WTC11 (cell line): ENCODE measurements around the gene GFRA1. TPM values are rescaled to one million over a fixed set of nuclear protein-coding genes. Genes with fewer than 3 reads are reported as not detected.

Experiments
- ATAC-seq: fragments of 200-7000 bp; cut with Tn5 transposase; 2 replicates; pipeline ENCODE4 v1.10.0; 2021; ENCODE audit warnings: mild to moderate bottlenecking, moderate library complexity
- CTCF ChIA-PET: fragments of 300-600 bp; sonication (Branson Sonifier 250); formaldehyde crosslinking; loops from one replicate; lab custom pipeline; 2021; ENCODE audit warnings: antibody characterized with exemption; lab: Charles Lee
- POLR2A ChIA-PET: fragments of 350-600 bp; sonication (Branson Sonifier 250); formaldehyde crosslinking; loops from one replicate; lab custom pipeline; 2021; ENCODE audit warnings: antibody characterized with exemption; lab: Charles Lee
- DNase-seq: peaks from one replicate; pipeline ENCODE4 v3.0.0; 2021; ENCODE audit warnings: low spot score
- H3K27ac Mint-ChIP-seq: 2 replicates; pipeline ENCODE4 v1.8.0; 2021; ENCODE audit warnings: mixed read lengths
- H3K27me3 Mint-ChIP-seq: 2 replicates; pipeline ENCODE4 v1.8.0; 2021; ENCODE audit warnings: low read depth, mild to moderate bottlenecking, moderate library complexity, mixed read lengths
- H3K36me3 Mint-ChIP-seq: 2 replicates; pipeline ENCODE4 v1.8.0; 2021; ENCODE audit warnings: mixed read lengths
- H3K4me1 Mint-ChIP-seq: 2 replicates; pipeline ENCODE4 v1.8.0; 2022; ENCODE audit warnings: mixed read lengths
- H3K4me3 Mint-ChIP-seq: 2 replicates; pipeline ENCODE4 v1.8.0; 2021; ENCODE audit warnings: mild to moderate bottlenecking, moderate library complexity, mixed read lengths
- H3K9me3 Mint-ChIP-seq: 2 replicates; pipeline ENCODE4 v1.8.0; 2021; ENCODE audit warnings: mixed read lengths
- AFF4 ChIP-seq: sonication (generic); formaldehyde crosslinking; IDR thresholded peaks from 2 replicates; pipeline ENCODE4 v1.8.1; 2023; ENCODE audit warnings: mild to moderate bottlenecking, missing genetic modification reagents, borderline replicate concordance
- CREB1 ChIP-seq: sonication (generic); formaldehyde crosslinking; IDR thresholded peaks from 2 replicates; pipeline ENCODE4 v1.8.0; 2023; ENCODE audit warnings: mild to moderate bottlenecking, missing genetic modification reagents
- ERG ChIP-seq: fragments of 250-450 bp; sonication (Bioruptor Pico); IDR thresholded peaks from 2 replicates; pipeline ENCODE4 v1.8.0; 2021; ENCODE audit warnings: mild to moderate bottlenecking
- FOXJ3 ChIP-seq: sonication (generic); formaldehyde crosslinking; IDR thresholded peaks from 2 replicates; pipeline ENCODE4 v1.9.0; 2021; ENCODE audit warnings: missing genetic modification reagents, mild to moderate bottlenecking, borderline replicate concordance
- FOXK1 ChIP-seq: sonication (generic); formaldehyde crosslinking; IDR thresholded peaks from 2 replicates; pipeline ENCODE4 v1.8.0; 2022; ENCODE audit warnings: mild to moderate bottlenecking, moderate library complexity, missing genetic modification reagents
- GTF2I ChIP-seq: fragments of 250-450 bp; sonication (Bioruptor Pico); conservative IDR thresholded peaks from 2 replicates; pipeline ENCODE4 v1.4.0; 2021; ENCODE audit warnings: mild to moderate bottlenecking
- JUN ChIP-seq: sonication (generic); formaldehyde crosslinking; IDR thresholded peaks from 2 replicates; pipeline ENCODE4 v1.8.0; 2023; ENCODE audit warnings: mild to moderate bottlenecking, missing genetic modification reagents
- MXD4 ChIP-seq: fragments of 250-450 bp; sonication (Bioruptor Pico); IDR thresholded peaks from 2 replicates; pipeline ENCODE4 v1.8.0; 2021; ENCODE audit warnings: mild to moderate bottlenecking, moderate library complexity, borderline replicate concordance
- NFYB ChIP-seq: sonication (generic); formaldehyde crosslinking; conservative IDR thresholded peaks from 2 replicates; pipeline ENCODE4 v1.8.0; 2022; ENCODE audit warnings: low read depth, missing genetic modification reagents
- RELA ChIP-seq: sonication (generic); formaldehyde crosslinking; IDR thresholded peaks from 2 replicates; pipeline ENCODE4 v1.8.1; 2022; ENCODE audit warnings: missing genetic modification reagents, mild to moderate bottlenecking, borderline replicate concordance
- RORB ChIP-seq: fragments of 250-450 bp; sonication (Bioruptor Pico); IDR thresholded peaks from 2 replicates; pipeline ENCODE4 v1.9.0; 2021; ENCODE audit warnings: mild to moderate bottlenecking
- SMAD4 ChIP-seq: sonication (generic); formaldehyde crosslinking; IDR thresholded peaks from 2 replicates; pipeline ENCODE4 v1.8.0; 2022; ENCODE audit warnings: mild to moderate bottlenecking, missing genetic modification reagents
- TCF7 ChIP-seq: sonication (generic); formaldehyde crosslinking; IDR thresholded peaks from 2 replicates; pipeline ENCODE4 v1.8.0; 2022; ENCODE audit warnings: mild to moderate bottlenecking, low read depth, missing genetic modification reagents, moderate library complexity
- TEAD4 ChIP-seq: sonication (generic); formaldehyde crosslinking; IDR thresholded peaks from 2 replicates; pipeline ENCODE4 v1.8.0; 2022; ENCODE audit warnings: mild to moderate bottlenecking, missing genetic modification reagents
- ZNF263 ChIP-seq: sonication (generic); formaldehyde crosslinking; IDR thresholded peaks from 2 replicates; pipeline ENCODE4 v1.8.1; 2022; ENCODE audit warnings: low read depth, mild to moderate bottlenecking, moderate library complexity, missing genetic modification reagents
- ZNF281 ChIP-seq: sonication (generic); formaldehyde crosslinking; IDR thresholded peaks from 2 replicates; pipeline ENCODE4 v1.8.0; 2023; ENCODE audit warnings: mild to moderate bottlenecking, missing genetic modification reagents
- total RNA-seq: library from RNA; stranded (reverse); gene quantifications from 3 replicates; pipeline ENCODE4 v1.2.3, GENCODE V29; 2021

Gene GFRA1
- total RNA-seq, 1 experiment from 2014 or later: 4.4 TPM

GRCh38 chr10:116147147-116147905, 125.7 kb downstream of the GFRA1 start:
- TF ChIP-seq TEAD4 (no peak), RELA (CRISPR knock-in tag) (no peak), GTF2I (CRISPR knock-in tag) (no peak), MXD4 (CRISPR knock-in tag) (no peak), TCF7 (CRISPR knock-in tag) (no peak), NFYB (CRISPR knock-in tag) (no peak), FOXJ3 (CRISPR knock-in tag) (no peak), FOXK1 (CRISPR knock-in tag) (no peak)
- TF ChIP-seq, all 79 proteins: peak for 0
- POLR2A ChIA-PET: no interaction called here
- no peak for ATAC-seq

GRCh38 chr10:116146372-116147140, 126.5 kb downstream of the GFRA1 start:
- H3K27ac Mint-ChIP-seq: no peak overlapping the region

More at GRCh38 chr10:116147147-116147905, 125.7 kb downstream of the GFRA1 start:
- no peak overlapping the region for H3K4me3 Mint-ChIP-seq
- H3K27ac Mint-ChIP-seq: no peak overlapping the region
- H3K4me1 Mint-ChIP-seq: peaks cover 19% of the 10 kb centered on the region
- no peaks in the 10 kb centered on the region for H3K36me3 Mint-ChIP-seq
- no peak for DNase-seq
- H3K27me3 Mint-ChIP-seq: no peaks in the 10 kb centered on the region
- CTCF ChIA-PET: interaction anchor here (1.5 kb wide), 1 partner anchor 140 kb away, joined by 4 read pairs; no protein-coding TSS in a partner anchor
- peaks cover 9% of the 10 kb centered on the region for H3K9me3 Mint-ChIP-seq

More at GRCh38 chr10:116146372-116147140, 126.5 kb downstream of the GFRA1 start:
- ATAC-seq (no peak), DNase-seq (no peak)
- Mint-ChIP-seq H3K4me3 (no peak overlapping the region), H3K36me3 (no peaks in the 10 kb centered on the region), H3K9me3 (0 out of 2 replicates have a peak, but pooled peaks cover 1% of the 10 kb centered on the region), H3K27me3 (no peaks in the 10 kb centered on the region), H3K4me1 (peaks cover 19% of the 10 kb centered on the region)
- CTCF ChIA-PET: interaction anchor here (1.5 kb wide), 1 partner anchor 141 kb away, joined by 4 read pairs; no protein-coding TSS in a partner anchor
- POLR2A ChIA-PET: no interaction called here
- TF ChIP-seq AFF4 (CRISPR knock-in tag): no peak
- no peak for TF ChIP-seq ERG (CRISPR knock-in tag)
- TF ChIP-seq JUN (CRISPR knock-in tag): no peak
- TF ChIP-seq CREB1 (CRISPR knock-in tag): no peak
- TF ChIP-seq ZNF263 (CRISPR knock-in tag): no peak
- TF ChIP-seq GTF2I (CRISPR knock-in tag): no peak
- no peak for TF ChIP-seq ZNF281 (CRISPR knock-in tag)
- no peak for TF ChIP-seq SMAD4
- no peak for TF ChIP-seq RORB (CRISPR knock-in tag)
